Loucy (cell line): Measurements from ENCODE around the gene PAM16.

Experiments
- CTCF ChIP-seq: fragments of 200-600 bp; sonication (generic); conservative IDR thresholded peaks from 2 replicates; pipeline ENCODE4 v1.5.1; 2014; ENCODE audit warnings: mild to moderate bottlenecking, antibody characterized with exemption, low read length
- EZH2phosphoT487 ChIP-seq: fragments of 200-600 bp; IDR thresholded peaks from 2 replicates; pipeline ENCODE4 v1.6.1; 2018; ENCODE audit warnings: antibody characterized with exemption, mild to moderate bottlenecking, moderate library complexity, borderline replicate concordance

DNA sequence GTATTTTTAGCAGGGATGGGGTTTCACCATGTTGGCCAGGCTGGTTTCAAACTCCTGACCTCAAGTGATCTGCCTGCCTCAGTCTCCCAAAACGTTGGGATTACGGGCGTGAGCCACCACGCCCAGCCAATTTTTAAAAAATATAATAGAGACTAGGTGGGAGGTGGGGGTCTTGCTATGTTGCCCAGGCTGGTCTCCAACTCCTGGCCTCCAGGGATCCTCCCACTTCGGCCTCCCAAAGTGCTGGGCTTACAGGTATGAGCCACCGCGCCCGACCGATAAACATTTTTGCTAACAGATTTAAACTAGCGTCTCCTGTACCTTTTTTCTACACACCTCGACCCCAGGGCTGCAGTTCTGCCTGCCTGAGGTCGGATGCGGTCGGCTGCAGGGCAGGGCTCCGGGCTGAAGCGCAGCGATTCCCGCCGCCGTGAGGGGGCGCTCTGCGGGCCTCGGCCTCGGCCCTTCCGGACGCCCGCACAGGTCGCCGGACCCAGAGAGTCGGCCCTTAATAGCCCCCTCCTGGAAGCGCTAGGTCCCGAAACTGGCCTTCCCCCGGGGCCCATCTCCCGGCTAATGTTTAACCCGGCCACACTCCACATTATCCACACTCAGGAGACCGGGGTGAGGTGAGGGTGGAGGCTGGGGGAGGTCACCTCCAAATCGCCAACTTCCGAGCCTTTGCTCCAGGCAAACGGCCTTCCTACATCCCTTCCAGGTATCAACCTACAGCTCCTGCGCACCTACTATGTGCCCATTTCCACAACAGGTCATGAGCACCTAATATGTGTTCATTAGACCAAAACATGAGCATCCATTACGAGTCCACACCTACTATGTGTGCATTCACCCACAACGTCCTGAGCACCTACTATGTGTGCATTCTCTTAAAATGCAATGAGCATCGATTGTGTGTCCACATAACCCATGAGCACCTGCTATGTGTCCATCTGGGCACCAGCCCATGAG is 37.3 kb downstream of the PAM16 start:
- TF ChIP-seq CTCF, result no peak
- no peak for TF ChIP-seq EZH2phosphoT487
